Suprapubic skin (tissue), 4 donors: ENCODE measurements around the gene EXOC3L4. TPM values are rescaled to one million over a fixed set of nuclear protein-coding genes. Genes with fewer than 3 reads are reported as not detected.
"Not testable (repeated sequence)": the region's sequence is repeated elsewhere in the genome, so short reads cannot be mapped to it uniquely, and the experiment has no call there.

Experiments used
- DNase-seq, 2 donors: peaks; one replicate each; pipeline ENCODE4 v3.0.0-alpha.2; 2019; ENCODE audit warnings: low spot score in 2 of 2
- H3K27ac ChIP-seq: fragments of 200-600 bp; sonication (generic); one replicate; pipeline ENCODE4 v1.5.1; 2019
- H3K27me3 ChIP-seq: fragments of 200-600 bp; sonication (generic); one replicate; pipeline ENCODE4 v1.5.1; 2019
- H3K36me3 ChIP-seq: fragments of 200-600 bp; sonication (generic); one replicate; pipeline ENCODE4 v1.5.1; 2019
- H3K4me1 ChIP-seq: fragments of 200-600 bp; sonication (generic); one replicate; pipeline ENCODE4 v1.5.1; 2019
- H3K4me3 ChIP-seq: fragments of 200-600 bp; sonication (generic); one replicate; pipeline ENCODE4 v1.5.1; 2019; ENCODE audit warnings: mild to moderate bottlenecking
- H3K9me3 ChIP-seq: fragments of 200-600 bp; sonication (generic); one replicate; pipeline ENCODE4 v1.5.1; 2019
- CTCF ChIP-seq, 2 donors: fragments of 200-600 bp in 1 of 2; fragments of 450-650 bp in 1 of 2; sonication (generic) in 1 of 2; IDR thresholded peaks; one replicate each; pipeline ENCODE4 v1.5.1; 2016 to 2019; ENCODE audit warnings: antibody characterized with exemption in 2 of 2, mild to moderate bottlenecking in 1 of 2, moderate library complexity in 1 of 2
- EP300 ChIP-seq: sonication (generic); formaldehyde crosslinking; IDR thresholded peaks from one replicate; pipeline ENCODE4 v1.6.1; 2017; ENCODE audit warnings: antibody characterized with exemption
- POLR2A ChIP-seq, 2 donors: fragments of 450-650 bp; IDR thresholded peaks; one replicate each; pipeline ENCODE4 v1.6.1; 2017; ENCODE audit warnings: antibody characterized with exemption in 2 of 2, mild to moderate bottlenecking in 2 of 2, moderate library complexity in 2 of 2
- POLR2AphosphoS5 ChIP-seq, 3 donors: sonication (generic); formaldehyde crosslinking; IDR thresholded peaks; one replicate each; pipeline ENCODE4 v1.6.1; 2017; ENCODE audit warnings: antibody characterized with exemption in 3 of 3
- WGBS: methylation state at CpG from one replicate; pipeline ENCODE4 v1.1.5; 2018; 5-methylcytosine and 5-hydroxymethylcytosine counted together
- total RNA-seq, 4 donors: library from RNA; depleted of rRNA; stranded (reverse); fragments of >200 nt; gene quantifications; one replicate each; pipeline ENCODE4 v1.1.0, GENCODE V29; 2016

EXOC3L4 gene
- total RNA-seq, 4 donors from 2014 or later: 1.5 TPM; not detected in 3

GRCh38 chr14:103151270-103151945 lies 56.9 kb downstream of the EXOC3L4 start:
- WGBS: 60% methylated on average over 15 of the region's 15 CpGs
- TF ChIP-seq POLR2AphosphoS5 (IDR thresholded peaks at IDR 0.05) (no peak), EP300 (no peak), POLR2A (IDR thresholded peaks at IDR 0.05) (no peak), CTCF (IDR thresholded peaks at IDR 0.05) (no peak)
- H3K36me3 ChIP-seq: no peaks in the 10 kb centered on the region

GRCh38 chr14:103155010-103155409 lies 60.5 kb downstream of the EXOC3L4 start:
- Histone ChIP-seq H3K4me1 (peaks cover 26% of the 10 kb centered on the region), H3K9me3 (no peaks in the 10 kb centered on the region), H3K4me3 (no peak overlapping the region), H3K36me3 (no peaks in the 10 kb centered on the region), H3K27me3 (no peaks in the 10 kb centered on the region), H3K27ac (no peak overlapping the region)
- DNase-seq: peak in 1 of 2 donors; percentile 87
- WGBS: 21% methylated on average over 4 of the region's 6 CpGs
- TF ChIP-seq CTCF (IDR thresholded peaks at IDR 0.05) (no peak), EP300 (no peak), POLR2AphosphoS5 (IDR thresholded peaks at IDR 0.05) (no peak), POLR2A (IDR thresholded peaks at IDR 0.05) (no peak)

More at GRCh38 chr14:103151270-103151945, 56.9 kb downstream of the EXOC3L4 start:
- Histone ChIP-seq H3K4me1 (peaks cover 24% of the 10 kb centered on the region), H3K4me3 (no peak overlapping the region), H3K27me3 (no peaks in the 10 kb centered on the region), H3K9me3 (no peaks in the 10 kb centered on the region), H3K27ac (no peak overlapping the region)
- no peak for DNase-seq

- peak overlapping the region; percentile 14 for H3K27ac ChIP-seq
- not testable (repeated sequence) for H3K36me3 ChIP-seq, H3K4me3 ChIP-seq, H3K9me3 ChIP-seq, H3K27me3 ChIP-seq, DNase-seq
- no CpG with 5 or more reads among the region's 12 CpGs for WGBS
- H3K4me1 ChIP-seq: peaks cover 28% of the 10 kb centered on the region
Observed at GRCh38 chr14:103155416-103155815, 60.9 kb downstream of the EXOC3L4 start.

GRCh38 chr14:103155826-103156394 lies 61.4 kb downstream of the EXOC3L4 start:
- H3K9me3 ChIP-seq: no peaks in the 10 kb centered on the region
- peak overlapping the region; percentile 14 for H3K27ac ChIP-seq
- no peaks in the 10 kb centered on the region for H3K27me3 ChIP-seq
- H3K4me1 ChIP-seq: peaks cover 33% of the 10 kb centered on the region
- DNase-seq: no peak
- TF ChIP-seq POLR2A (IDR thresholded peaks at IDR 0.05) (no peak), EP300 (no peak), POLR2AphosphoS5 (IDR thresholded peaks at IDR 0.05) (no peak), CTCF (IDR thresholded peaks at IDR 0.05) (no peak)
- no peak overlapping the region for H3K4me3 ChIP-seq
- 73% methylated on average over 4 of the region's 9 CpGs for WGBS
- no peaks in the 10 kb centered on the region for H3K36me3 ChIP-seq

- Histone ChIP-seq H3K4me3 (no peak overlapping the region), H3K27me3 (no peaks in the 10 kb centered on the region), H3K36me3 (no peaks in the 10 kb centered on the region), H3K9me3 (no peaks in the 10 kb centered on the region), H3K27ac (peak overlapping the region; percentile 6), H3K4me1 (peaks cover 29% of the 10 kb centered on the region)
- no peak for TF ChIP-seq CTCF (IDR thresholded peaks at IDR 0.05)
- 63% methylated on average over 13 of the region's 21 CpGs for WGBS
- DNase-seq: no peak
Observed at GRCh38 chr14:103156651-103157378, 62.3 kb downstream of the EXOC3L4 start.
